Measurements from ENCODE around the gene PELI1.

PELI1 gene

DNA sequence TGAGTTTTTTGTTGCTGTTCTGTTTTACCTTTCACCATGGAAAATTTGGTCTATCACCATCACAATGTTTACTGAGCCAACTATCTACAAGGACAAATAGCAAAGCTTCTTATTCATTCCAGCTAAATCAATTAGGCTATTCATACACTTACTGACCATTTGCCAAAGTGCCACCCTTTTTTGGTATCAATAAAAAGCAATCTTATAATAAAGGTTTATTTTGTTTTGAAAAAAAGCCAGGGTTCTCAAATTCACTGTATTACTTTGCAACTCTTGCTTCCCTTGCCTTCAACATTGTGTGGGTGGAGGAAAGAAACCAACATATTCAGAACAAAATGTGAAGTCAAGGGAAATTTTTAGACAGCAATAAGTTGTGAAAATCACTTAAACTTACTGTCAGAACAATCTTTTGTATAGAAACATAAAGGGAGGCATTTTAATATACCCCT, 15.3 kb downstream of the PELI1 start:
- CTCF ChIA-PET: no interaction called here
- no peak overlapping the region for H3K4me3 ChIP-seq (ENCODE audit: low read depth, low read length)
- peaks cover 4% of the 10 kb centered on the region; the same call in 1 of the 2 replicates for H3K4me1 ChIP-seq (ENCODE audit: control insufficient read depth, insufficient read depth, low read length)
- no peaks in the 10 kb centered on the region for H3K9me3 ChIP-seq (ENCODE audit: control insufficient read depth, insufficient read depth, low read depth, low read length)
- H3K36me3 ChIP-seq (ENCODE audit: control insufficient read depth in 2 of 2, insufficient read depth in 1 of 2, low read length in 2 of 2): no peaks in the 10 kb centered on the region
- POLR2A ChIA-PET: no interaction called here
- TF ChIP-seq, protein P1, sequence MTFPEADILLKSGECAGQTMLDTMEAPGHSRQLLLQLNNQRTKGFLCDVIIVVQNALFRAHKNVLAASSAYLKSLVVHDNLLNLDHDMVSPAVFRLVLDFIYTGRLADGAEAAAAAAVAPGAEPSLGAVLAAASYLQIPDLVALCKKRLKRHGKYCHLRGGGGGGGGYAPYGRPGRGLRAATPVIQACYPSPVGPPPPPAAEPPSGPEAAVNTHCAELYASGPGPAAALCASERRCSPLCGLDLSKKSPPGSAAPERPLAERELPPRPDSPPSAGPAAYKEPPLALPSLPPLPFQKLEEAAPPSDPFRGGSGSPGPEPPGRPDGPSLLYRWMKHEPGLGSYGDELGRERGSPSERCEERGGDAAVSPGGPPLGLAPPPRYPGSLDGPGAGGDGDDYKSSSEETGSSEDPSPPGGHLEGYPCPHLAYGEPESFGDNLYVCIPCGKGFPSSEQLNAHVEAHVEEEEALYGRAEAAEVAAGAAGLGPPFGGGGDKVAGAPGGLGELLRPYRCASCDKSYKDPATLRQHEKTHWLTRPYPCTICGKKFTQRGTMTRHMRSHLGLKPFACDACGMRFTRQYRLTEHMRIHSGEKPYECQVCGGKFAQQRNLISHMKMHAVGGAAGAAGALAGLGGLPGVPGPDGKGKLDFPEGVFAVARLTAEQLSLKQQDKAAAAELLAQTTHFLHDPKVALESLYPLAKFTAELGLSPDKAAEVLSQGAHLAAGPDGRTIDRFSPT (tag by site-specific recombination; IDR thresholded peaks at IDR 0.05): no peak
- TF ChIP-seq OSR2 (tag by site-specific recombination; IDR thresholded peaks at IDR 0.05) (no peak), ZNF623 (tag by site-specific recombination; IDR thresholded peaks at IDR 0.05) (no peak), ZNF350 (tag by site-specific recombination; IDR thresholded peaks at IDR 0.05) (no peak), ZNF114 (tag by site-specific recombination; IDR thresholded peaks at IDR 0.05) (no peak), ZNF157 (tag by site-specific recombination; IDR thresholded peaks at IDR 0.05) (no peak), ZNF558 (tag by site-specific recombination; IDR thresholded peaks at IDR 0.05) (no peak), ZNF521 (tag by site-specific recombination; IDR thresholded peaks at IDR 0.05) (no peak), ZFP69B (tag by site-specific recombination; IDR thresholded peaks at IDR 0.05) (no peak), ZNF391 (tag by site-specific recombination; IDR thresholded peaks at IDR 0.05; ENCODE audit: borderline replicate concordance, low read depth) (no peak), ZNF449 (tag by site-specific recombination; IDR thresholded peaks at IDR 0.05) (no peak), ZNF548 (tag by site-specific recombination; IDR thresholded peaks at IDR 0.05) (no peak)
- TF ChIP-seq, protein P2, sequence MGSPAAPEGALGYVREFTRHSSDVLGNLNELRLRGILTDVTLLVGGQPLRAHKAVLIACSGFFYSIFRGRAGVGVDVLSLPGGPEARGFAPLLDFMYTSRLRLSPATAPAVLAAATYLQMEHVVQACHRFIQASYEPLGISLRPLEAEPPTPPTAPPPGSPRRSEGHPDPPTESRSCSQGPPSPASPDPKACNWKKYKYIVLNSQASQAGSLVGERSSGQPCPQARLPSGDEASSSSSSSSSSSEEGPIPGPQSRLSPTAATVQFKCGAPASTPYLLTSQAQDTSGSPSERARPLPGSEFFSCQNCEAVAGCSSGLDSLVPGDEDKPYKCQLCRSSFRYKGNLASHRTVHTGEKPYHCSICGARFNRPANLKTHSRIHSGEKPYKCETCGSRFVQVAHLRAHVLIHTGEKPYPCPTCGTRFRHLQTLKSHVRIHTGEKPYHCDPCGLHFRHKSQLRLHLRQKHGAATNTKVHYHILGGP (tag by site-specific recombination; IDR thresholded peaks at IDR 0.05): no peak
- no peak overlapping the region for H3K27ac ChIP-seq (ENCODE audit: extremely low read depth, low read depth, low read length)

- Histone ChIP-seq H3K4me1 (ENCODE audit: control insufficient read depth, insufficient read depth, low read length) (no peaks in the 10 kb centered on the region; the same call in 1 of the 2 replicates), H3K4me3 (ENCODE audit: low read depth, low read length) (no peak overlapping the region), H3K27ac (ENCODE audit: extremely low read depth, low read depth, low read length) (no peak overlapping the region), H3K36me3 (ENCODE audit: control insufficient read depth in 2 of 2, insufficient read depth in 1 of 2, low read length in 2 of 2) (no peaks in the 10 kb centered on the region), H3K9me3 (ENCODE audit: control insufficient read depth, insufficient read depth, low read depth, low read length) (no peaks in the 10 kb centered on the region)
- TF ChIP-seq ZNF645 (tag by site-specific recombination; IDR thresholded peaks at IDR 0.05) (no peak), ZSCAN16 (tag by site-specific recombination; IDR thresholded peaks at IDR 0.05) (no peak)
- ChIA-PET POLR2A (no interaction called here), CTCF (no interaction called here)
Observed at GRCh38 chr2:64128406-64128805, 15.8 kb downstream of the PELI1 start.

- no peaks in the 10 kb centered on the region for H3K9me3 ChIP-seq (ENCODE audit: control insufficient read depth, insufficient read depth, low read depth, low read length)
- no peaks in the 10 kb centered on the region; the same call in 1 of the 2 replicates for H3K4me1 ChIP-seq (ENCODE audit: control insufficient read depth, insufficient read depth, low read length)
- ChIA-PET POLR2A (no interaction called here), CTCF (no interaction called here)
- no peak for TF ChIP-seq ZNF488 (tag by site-specific recombination; IDR thresholded peaks at IDR 0.05)
- TF ChIP-seq ZNF366 (tag by site-specific recombination; conservative IDR thresholded peaks at IDR 0.05): no peak
- TF ChIP-seq ZBTB7A (tag by site-specific recombination; IDR thresholded peaks at IDR 0.05; ENCODE audit: low read depth): no peak
- TF ChIP-seq ZNF596 (tag by site-specific recombination; IDR thresholded peaks at IDR 0.05): no peak
- no peak for TF ChIP-seq ZNF830 (tag by site-specific recombination; IDR thresholded peaks at IDR 0.05; ENCODE audit: low read depth)
- no peak for TF ChIP-seq ZNF37A (tag by site-specific recombination; IDR thresholded peaks at IDR 0.05)
- no peak for TF ChIP-seq ZBTB48 (tag by site-specific recombination; IDR thresholded peaks at IDR 0.05)
- TF ChIP-seq ZNF404 (tag by site-specific recombination; IDR thresholded peaks at IDR 0.05): no peak
- no peak for TF ChIP-seq ZNF558 (tag by site-specific recombination; IDR thresholded peaks at IDR 0.05)
- H3K4me3 ChIP-seq (ENCODE audit: low read depth, low read length): no peak overlapping the region
- H3K27ac ChIP-seq (ENCODE audit: extremely low read depth, low read depth, low read length): no peak overlapping the region
- H3K36me3 ChIP-seq (ENCODE audit: control insufficient read depth in 2 of 2, insufficient read depth in 1 of 2, low read length in 2 of 2): no peaks in the 10 kb centered on the region
Observed at GRCh38 chr2:64127119-64127518, 17.1 kb downstream of the PELI1 start.
